Measurements from ENCODE around the gene ID4.

- no peak for TF ChIP-seq CTCF (IDR thresholded peaks at IDR 0.05; ENCODE audit: poor library complexity)
- TF ChIP-seq EZH2phosphoT487 (IDR thresholded peaks at IDR 0.05; ENCODE audit: low read depth, severe bottlenecking, unreplicated experiment) = no peak
Measured at GRCh38 chr6:19804205-19805128, 32.7 kb upstream of the ID4 start.
